Astrocyte (in vitro differentiated cells and primary cell): ENCODE results near the gene CACNB4.

Experiments used
- CTCF ChIP-seq: IDR thresholded peaks from 2 replicates; pipeline ENCODE4 v1.5.1; 2011; ENCODE audit warnings: low read depth, mild to moderate bottlenecking, inconsistent platforms, low read length, moderate library complexity; ENCODE audit not compliant: insufficient read depth
- EZH2 ChIP-seq: IDR thresholded peaks from 2 replicates; pipeline ENCODE4 v1.6.1; 2012; ENCODE audit warnings: mild to moderate bottlenecking, low read length, inconsistent platforms; ENCODE audit not compliant: insufficient read depth

DNA sequence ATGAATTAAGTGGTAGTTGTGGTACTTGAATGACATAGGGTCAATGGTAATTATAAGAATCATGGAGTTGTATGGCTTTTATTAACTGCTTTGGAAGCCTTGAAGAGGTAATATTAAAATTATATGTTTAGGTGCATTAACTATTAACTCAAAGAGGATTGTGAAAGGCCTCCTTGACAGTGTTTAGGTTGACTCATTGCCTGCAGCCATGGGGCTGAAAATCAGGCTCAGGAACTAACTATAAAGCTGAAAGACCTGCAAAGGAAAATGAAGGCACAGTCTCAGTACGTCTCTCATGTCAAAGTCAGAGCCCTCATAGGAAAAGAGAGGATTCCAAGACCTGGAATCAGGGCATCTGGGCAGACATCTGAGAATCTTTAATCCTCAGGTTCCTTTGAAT lies 31.0 kb downstream of the CACNB4 start:
- no peak for TF ChIP-seq CTCF
- no peak for TF ChIP-seq EZH2
